NB4 (cell line): ENCODE data around the gene ARHGAP26.

Source experiments
- CTCF ChIP-seq: IDR thresholded peaks from one replicate; pipeline ENCODE4 v1.5.1; 2012; ENCODE audit warnings: low read depth, low read length
- MYC ChIP-seq: IDR thresholded peaks from 2 replicates; pipeline ENCODE4 v1.6.1; 2011; ENCODE audit warnings: low read depth, low read length
- POLR2A ChIP-seq: IDR thresholded peaks from 2 replicates; pipeline ENCODE4 v1.6.1; 2011; ENCODE audit warnings: mild to moderate bottlenecking; ENCODE audit not compliant: insufficient read length; ENCODE audit errors: extremely low read depth
- TF ChIP-seq, protein P1 (sequence below): IDR thresholded peaks from 2 replicates; pipeline ENCODE4 v1.6.1; 2011; ENCODE audit warnings: low read depth, low read length

DNA sequence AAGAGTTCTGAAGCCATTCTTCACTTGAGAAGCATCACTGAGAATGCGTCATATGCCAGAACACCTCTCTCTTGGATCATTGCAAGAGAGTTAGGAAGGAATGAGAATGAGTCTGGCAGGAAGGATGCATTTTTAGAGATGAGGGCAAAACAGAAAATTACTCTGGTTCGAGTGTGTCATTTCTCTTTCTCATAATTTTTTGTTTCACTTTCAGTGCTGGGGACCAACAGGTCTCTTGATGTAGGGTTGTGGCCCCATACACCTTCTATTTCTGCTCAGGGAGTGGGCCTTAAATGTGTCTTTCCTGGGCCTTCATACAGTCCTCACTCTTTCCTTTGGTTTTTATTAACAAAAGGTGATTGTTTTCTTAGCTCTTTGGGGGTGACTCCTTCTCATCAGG is 330.9 kb downstream of the ARHGAP26 start:
- TF ChIP-seq POLR2A (no peak), CTCF (no peak), MYC (no peak)
- TF ChIP-seq, protein P1, sequence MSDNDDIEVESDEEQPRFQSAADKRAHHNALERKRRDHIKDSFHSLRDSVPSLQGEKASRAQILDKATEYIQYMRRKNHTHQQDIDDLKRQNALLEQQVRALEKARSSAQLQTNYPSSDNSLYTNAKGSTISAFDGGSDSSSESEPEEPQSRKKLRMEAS, result no peak
